Mammary epithelial cell (primary cell): ENCODE measurements around the gene CASP1.

Source experiments
- EZH2 ChIP-seq: IDR thresholded peaks from 2 replicates; pipeline ENCODE4 v1.6.1; 2012; ENCODE audit warnings: low read length, inconsistent platforms, borderline replicate concordance
- TF ChIP-seq, protein P1 (sequence below), 2 donors: IDR thresholded peaks in 1 of 2; conservative IDR thresholded peaks in 1 of 2; 2 replicates each; pipeline ENCODE4 v1.5.1; 2011 to 2012; ENCODE audit warnings: inconsistent platforms in 2 of 2, low read length in 2 of 2, mild to moderate bottlenecking in 2 of 2, control low read depth in 1 of 2, low read depth in 1 of 2; ENCODE audit not compliant: insufficient read depth in 1 of 2; ENCODE audit errors: extremely low read depth in 1 of 2

- TF ChIP-seq, protein P1, sequence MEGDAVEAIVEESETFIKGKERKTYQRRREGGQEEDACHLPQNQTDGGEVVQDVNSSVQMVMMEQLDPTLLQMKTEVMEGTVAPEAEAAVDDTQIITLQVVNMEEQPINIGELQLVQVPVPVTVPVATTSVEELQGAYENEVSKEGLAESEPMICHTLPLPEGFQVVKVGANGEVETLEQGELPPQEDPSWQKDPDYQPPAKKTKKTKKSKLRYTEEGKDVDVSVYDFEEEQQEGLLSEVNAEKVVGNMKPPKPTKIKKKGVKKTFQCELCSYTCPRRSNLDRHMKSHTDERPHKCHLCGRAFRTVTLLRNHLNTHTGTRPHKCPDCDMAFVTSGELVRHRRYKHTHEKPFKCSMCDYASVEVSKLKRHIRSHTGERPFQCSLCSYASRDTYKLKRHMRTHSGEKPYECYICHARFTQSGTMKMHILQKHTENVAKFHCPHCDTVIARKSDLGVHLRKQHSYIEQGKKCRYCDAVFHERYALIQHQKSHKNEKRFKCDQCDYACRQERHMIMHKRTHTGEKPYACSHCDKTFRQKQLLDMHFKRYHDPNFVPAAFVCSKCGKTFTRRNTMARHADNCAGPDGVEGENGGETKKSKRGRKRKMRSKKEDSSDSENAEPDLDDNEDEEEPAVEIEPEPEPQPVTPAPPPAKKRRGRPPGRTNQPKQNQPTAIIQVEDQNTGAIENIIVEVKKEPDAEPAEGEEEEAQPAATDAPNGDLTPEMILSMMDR (conservative IDR thresholded peaks at IDR 0.05 in 1 of 2, IDR thresholded peaks at IDR 0.05 in 1 of 2; ENCODE audit: extremely low read depth in 1 of 2, insufficient read depth in 1 of 2, low read depth in 1 of 2, low read length in 2 of 2): no peak
- TF ChIP-seq EZH2: no peak
Measured at GRCh38 chr11:105022527-105022926, 12.4 kb downstream of the CASP1 start.
